NCI-H226 (cell line): ENCODE results near the gene INO80B.
"Not testable (repeated sequence)": the region's sequence is repeated elsewhere in the genome, so short reads cannot be mapped to it uniquely, and the experiment has no call there.

Experiments
- DNase-seq: peaks from one replicate; pipeline ENCODE4 v3.0.0-alpha.2; 2015

INO80B gene

DNA sequence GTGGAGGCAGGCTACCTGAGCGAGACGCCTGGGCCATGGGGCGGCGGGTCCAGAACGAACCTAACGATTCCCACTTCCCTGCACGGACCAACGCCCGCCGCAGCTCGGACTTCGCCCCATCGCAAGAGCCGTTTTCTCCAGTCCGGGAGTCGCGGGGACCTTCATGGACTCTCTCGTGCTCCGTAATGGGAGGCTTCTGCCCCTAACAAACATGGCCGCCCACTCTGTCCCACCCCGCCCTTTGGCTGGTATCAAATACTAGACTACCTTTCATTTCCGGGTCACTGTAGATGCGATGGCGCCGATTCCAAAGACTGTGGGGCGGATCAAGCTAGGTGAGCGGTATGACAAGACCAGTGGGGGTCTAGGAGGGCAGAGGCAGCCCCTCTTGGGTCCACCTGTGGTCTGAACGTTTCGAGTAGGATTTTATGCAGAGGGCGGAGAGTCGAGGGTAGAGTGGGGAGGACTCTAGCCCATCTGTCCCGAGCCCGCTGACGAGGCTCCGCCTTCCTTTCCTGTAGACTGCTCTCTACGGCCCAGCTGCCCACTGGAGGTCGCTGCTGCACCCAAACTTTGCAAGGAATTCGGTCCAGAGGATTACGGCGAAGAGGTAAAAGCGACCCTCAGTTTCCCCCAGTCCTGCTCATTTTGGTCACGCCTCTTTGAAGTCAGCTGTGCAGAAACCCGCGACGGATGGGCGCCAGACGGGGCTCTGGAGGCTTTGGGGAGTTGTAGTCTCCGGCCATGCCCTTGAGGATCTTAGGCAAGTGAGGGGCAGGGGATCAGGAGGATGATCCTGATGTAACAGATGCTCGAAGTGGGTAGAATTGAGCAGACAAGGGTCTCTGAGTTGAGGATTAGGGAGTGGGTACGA, 28.2 kb downstream of the INO80B start, which contains the start of the genes CCDC142 and TTC31:
Gene CCDC142 (minus strand): TSS at position 198 of the 874 bp plus-strand sequence. CDS start 161 bp downstream, at position 37.
Gene TTC31 (plus strand): TSS at position 281 of the 874 bp plus-strand sequence. CDS start 15 bp downstream, at position 296.
- DNase-seq: peak; percentile 91

DNA sequence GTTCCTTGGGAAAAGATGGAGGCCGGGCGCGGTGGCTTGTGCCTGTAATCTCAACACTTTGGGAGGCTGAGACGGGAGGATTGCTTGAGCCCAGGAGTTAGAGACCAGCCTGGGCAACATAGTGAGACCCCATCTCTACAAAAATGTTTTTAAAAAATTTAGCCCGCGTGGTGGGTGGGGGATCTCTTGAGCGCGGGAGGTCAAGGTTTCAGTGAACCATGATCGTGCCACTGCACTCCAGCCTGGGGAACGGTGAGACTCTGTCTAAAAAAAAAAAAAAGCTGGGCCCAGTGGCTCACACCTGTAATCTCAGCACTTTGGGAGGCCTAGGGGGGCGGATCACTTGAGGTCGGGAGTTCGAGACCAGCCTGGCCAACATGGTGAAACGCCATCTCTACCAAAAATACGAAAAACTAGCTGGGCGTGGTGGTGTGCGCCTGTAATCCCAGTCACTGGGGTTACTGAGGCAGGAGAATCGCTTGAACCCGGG, 28.8 kb downstream of the INO80B start:
- DNase-seq: not testable (repeated sequence)

DNA sequence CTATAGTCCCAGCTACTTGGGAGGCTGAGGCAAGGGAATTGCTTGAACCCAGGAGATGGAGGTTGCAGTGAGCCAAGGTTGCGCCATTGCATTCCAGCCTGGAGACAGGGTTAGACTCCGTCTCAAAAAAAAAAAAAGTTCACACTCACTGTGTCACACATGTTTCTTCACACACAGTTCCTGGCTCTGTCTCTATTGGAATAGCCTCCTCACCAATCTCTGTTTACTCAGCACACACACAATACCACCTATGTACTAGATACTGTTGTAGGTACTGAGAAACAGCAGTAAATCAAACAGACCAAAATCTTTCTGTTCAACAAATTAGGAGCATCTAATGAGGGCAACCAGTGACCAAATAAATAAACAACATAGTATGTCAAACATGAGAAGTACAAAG, 31.3 kb downstream of the INO80B start:
- DNase-seq: no peak

DNA sequence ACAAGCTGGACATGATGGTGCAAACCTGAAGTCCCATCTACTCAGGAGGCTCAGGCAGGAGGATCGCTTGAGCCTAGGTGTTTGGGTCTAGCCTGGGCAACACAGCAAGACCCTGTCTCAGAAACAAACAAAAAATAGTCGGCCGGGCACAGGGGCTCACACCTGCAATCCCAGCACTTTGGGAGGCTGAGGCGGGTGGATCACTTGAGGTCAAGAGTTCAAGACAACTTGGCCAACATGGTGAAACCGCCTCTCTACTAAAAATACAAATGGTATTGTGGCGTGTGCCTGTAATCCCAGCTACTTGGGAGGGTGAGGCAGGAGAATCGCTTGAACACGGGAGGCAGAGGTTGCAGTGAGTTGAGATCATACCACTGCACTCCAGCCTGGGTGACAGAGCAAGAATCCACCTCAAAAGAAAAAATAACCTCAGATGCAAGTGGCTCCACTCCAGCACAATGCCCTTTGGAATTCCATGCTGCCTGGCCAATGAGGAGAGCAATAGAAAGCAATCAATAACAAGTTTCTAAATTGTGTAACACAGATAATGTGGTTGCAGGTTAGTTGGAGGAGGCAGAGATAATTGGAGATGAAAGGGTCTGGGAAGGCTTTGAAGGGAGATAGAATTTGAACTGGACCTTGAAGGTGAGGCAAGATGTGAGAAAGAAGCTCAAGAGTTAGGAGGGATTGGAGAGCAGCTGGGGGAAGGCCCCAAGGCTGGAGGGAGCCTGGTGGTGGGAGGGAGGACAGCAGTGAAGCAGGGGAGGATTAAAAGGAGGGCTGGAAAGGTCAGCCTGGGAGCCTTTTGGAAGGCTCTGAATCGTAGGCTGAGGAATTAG, 34.0 kb downstream of the INO80B start:
- no peak for DNase-seq

DNA sequence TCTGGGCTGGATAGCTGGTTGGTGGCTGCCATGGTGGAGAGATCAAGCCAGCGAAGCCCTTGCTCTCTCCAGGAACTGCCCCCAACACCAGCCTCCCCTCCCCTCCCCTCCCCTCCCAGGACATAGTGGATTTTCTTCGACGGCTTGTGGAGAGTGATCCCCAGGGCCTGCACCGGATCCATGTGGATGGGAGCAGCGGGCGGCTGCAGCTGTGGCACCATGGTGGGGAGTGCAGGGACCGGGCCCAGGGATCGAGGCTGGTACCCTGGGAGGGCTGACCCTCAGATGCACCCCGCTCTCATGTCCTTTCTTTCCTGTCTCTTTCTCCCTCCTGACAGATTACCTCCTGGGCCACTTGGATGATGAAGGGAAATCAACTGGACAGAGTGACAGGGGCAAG, 35.0 kb downstream of the INO80B start:
- no peak for DNase-seq

DNA sequence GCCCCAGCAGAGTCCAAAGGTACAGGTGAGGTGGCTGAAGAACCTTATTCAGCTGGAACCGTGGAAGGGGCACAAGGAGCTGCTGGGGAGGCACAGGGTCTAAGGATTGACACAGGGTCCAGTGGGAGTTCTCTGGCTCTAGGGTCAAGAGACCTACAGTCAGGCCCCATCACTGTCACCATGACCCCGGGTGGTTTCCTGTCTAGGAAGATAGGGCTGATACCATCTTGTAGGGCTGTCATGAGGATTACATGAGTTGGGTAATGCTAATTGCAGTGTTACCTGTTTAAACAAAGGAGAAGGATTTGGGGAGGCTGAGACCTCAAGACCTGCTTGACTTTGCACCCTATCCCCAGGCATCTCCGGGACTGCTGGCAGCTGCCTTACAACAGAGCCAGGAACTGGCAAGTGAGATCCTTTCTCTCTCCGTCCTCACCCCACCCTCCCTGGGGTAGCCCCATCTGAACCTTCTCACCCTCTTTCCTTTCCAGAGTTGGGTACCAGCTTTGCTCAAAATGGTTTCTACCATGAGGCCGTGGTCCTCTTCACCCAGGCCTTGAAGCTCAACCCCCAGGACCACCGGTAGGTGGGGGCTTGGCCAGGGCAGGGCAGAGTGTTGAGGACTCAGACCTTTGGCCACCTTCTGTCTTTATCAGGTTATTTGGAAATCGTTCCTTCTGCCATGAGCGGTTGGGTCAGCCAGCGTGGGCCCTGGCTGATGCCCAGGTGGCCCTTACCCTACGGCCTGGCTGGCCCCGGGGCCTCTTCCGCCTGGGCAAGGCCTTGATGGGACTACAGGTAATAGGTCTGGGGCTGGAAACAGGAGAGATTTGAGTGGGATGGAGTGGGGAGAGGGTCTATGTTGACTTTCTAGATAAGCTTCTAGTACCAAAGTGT, 37.0 kb downstream of the INO80B start:
- no peak for DNase-seq

DNA sequence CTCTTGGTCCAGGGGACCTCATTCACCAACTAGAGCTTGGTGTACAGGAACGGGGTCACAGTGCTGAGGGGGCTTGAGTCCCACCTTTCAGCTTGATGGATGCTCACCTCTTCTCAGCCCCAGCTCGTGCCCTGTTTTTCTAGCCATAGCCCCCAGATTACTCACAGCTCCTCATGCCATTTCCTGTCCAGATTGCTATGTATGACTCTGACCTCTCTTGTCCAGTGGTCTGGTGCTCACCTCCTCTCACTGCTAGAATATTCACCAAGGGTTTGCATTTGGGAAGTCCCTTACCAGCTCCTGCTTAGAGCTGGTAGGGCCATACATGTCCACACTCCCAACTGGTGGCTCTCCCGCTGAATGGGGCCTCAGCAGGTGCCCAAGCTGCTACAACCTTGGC, 38.7 kb downstream of the INO80B start:
- peak; percentile 41 for DNase-seq

DNA sequence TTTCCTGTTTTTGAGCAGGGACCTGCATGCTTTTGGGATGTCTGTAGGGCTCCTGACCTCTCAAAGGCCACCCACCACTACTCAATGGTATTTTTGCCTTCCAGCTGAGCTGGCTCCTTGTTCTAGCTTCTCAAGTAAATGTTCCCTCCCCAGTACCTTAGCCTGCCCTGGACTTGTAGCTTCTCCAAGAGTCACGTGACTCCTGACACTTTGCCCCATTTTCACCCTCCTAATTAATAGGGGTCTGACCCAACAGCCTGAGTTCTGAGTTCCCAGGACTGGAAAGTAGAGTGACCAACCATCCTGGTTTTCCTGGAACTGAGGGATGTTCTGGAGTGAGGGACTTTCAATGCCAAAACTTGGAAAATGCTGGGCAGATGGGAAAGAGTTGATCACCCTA, 40.6 kb downstream of the INO80B start:
- DNase-seq: no peak

DNA sequence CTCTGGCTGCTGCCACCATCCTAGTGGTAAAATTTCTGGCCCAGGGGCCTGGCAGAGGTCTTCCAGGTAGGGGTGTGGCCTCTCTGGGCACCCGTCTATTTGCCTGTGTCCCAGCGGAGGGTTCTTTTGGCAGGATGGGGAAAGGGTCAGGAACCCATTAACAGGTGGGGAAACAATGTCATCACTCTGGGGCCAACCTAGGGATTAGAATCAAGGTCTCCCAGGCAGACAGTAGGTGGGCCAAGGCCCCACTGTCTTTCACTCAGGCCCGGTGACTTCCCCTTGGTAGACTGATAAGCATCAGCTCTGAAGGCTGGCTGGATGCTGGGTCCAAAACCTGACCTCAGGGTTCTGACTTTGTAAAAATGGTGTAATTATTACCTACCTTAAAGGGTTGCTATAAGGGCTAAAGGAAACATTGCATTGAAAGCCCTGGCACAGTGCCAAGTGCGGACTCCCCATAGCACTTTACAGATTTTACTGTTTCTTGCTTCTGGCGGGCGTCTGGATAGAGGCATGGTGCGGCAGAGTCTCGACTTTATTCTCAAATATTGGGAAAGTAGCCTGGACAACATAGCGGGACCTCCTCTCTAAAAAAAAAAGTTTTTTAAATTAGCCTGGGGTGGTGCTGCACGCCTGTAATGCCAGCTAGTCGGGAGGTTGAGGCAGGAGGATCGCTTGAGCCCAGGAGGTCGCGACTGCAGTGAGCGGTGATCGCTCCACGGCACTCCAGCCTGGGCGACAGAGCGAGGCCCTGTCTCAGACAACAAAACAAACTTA, 42.3 kb downstream of the INO80B start:
- no peak for DNase-seq

DNA sequence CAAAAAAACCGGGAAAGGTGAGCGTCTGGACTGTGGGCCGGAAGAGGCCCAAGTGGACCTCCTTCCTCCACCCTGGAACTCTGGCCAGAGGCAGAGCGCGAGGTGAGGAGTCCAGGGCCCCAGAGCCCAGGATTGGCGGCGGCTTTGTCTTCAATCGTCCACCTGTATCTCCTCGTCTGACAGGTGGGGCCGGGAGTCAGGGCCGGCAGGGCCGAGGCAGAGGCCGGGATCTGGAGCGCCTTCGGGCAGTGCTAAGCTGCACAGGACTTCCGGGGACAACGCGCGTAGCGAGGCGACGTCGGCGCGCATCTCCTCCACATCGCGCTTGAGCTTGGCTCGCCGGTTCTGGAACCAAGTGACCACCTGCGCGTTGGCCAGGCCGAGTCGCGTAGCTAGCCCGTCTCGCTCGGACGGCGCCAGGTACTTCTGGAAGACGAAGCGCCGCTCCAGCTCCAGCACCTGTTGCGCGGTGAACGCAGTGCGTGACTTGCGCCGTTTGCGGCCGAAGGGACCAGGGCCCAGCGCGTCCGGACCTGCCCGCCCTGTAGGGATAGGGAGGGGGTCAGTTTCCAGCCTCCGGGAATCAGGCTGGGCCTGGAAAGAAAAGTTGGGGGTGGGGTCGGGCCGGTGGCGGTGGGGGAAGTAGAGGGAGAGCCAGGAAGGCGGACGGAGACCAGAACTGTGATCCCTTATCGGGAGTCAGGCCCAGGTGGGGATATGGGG, 43.1 kb downstream of the INO80B start:
- DNase-seq: no peak

DNA sequence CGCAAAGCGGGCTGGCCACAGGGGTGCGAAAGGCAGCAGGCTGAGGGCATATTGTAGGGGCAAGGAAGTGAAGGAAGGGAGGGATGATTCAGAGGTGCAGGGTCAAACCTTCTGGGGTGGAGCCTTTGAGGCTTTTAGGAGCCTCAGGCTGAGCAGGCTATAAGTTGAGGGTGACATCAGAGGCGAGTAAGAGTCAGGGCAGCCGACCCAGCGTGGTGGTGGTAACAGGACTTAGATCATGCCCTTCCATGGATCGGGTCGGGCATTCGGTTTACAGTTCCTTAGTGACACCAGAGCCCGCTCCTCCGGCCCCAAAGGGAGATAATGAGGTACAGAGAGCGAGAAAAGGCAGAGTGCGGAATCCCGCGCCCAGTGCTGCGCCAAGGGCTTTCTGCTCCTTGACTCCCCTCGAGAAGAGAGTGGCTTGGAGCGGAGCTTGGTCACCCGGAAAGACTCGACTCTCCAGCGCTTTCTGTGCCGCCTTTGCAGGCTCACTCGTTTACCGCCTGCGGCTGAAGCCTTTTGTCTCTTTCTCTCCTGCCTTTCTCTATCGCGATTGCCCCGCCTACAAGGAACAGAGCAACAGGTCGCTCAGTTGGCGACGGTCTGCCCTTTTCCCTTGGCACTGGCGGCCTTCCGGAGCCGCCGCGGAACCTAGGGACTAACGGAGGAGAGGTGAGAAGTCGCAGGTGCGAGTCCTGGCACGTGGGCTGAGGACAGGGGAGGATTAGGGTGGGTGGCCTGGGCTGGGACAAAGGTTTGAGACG, 43.8 kb downstream of the INO80B start:
- no peak for DNase-seq

DNA sequence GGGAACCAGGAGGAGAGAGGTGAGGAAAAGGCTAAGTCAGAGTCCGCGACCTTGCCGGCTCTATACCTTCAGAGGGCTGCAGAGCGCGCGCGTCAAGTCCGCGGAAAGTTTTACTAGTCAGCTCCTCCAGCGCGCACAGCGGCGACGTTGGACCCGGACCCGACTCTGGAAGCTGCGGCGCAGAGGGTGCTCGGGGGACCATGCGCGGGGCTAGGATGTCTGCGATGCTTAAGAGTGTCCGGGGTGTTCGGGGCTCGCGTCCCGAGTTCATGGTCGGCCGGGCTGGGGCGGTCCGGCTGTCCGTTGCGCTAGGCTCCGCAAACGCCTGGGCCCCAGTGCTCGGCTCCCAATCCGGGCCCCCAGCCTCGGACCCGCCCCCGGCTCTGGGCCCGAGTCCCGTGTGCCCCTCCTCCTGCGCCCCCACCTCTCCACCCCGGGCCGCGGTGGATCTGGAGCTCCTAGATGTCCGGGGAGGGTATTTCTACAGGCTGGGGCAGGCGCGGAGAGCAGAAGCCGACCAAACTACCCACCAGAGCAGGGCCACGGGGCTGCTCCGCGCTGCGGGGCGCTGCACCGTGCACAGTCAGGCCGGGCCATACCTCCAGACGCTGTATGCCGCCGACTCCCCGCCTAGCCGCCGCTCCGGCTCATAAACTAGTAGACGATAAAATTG, 44.5 kb downstream of the INO80B start, which contains the start of gene LBX2:
Gene LBX2 (minus strand): TSS at position 337 of the 673 bp plus-strand sequence. CDS start 66 bp downstream, at position 271.
- no peak for DNase-seq

DNA sequence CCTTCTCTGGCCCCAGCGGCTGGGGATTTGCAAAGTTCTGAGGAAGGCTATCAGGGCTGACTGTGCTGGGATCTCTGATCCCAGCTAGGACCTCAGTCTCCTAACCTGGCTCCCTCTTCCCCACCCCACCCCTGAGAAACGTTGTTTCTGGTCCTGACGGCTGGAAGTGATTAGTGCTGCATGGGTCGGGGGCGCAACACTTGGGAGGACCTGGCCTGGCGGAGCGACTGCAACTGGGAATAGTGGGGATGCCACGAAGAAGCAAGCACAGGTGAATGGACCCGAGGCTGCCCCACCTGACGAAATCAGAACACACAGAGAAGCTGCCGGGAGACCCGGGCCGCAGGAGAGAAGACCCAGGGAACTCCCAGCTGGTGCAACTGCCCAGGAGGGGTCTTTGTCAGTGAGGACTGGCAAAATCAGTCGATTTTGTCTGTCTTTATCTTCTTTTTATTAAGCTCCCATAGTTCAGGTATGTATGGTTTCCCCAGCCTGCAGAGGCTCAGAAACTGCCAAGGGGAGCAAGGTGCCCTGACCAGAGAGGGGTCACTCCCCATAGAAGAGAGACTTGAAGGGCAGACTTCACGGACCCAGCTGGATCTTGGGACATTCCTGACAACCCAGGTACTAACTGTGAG, 45.2 kb downstream of the INO80B start:
- DNase-seq: no peak

DNA sequence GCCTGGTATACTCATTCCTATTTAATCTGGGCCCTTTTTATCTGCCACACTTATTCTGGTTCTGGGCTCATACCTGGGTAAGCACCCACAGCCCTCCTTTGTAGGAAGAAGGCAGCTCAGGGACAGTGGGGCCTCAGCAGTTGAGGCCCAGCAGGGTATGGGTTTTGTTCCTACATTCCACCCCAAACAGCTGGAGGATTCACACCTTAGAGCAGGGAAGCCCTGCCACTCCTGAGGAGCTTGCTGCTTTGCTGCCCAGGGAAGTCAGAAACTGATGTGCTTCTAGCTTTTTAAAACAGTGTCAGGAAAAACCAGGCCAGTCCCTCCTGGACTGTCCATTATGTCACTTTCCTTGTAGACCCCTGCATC, 45.7 kb downstream of the INO80B start:
- DNase-seq: no peak

DNA sequence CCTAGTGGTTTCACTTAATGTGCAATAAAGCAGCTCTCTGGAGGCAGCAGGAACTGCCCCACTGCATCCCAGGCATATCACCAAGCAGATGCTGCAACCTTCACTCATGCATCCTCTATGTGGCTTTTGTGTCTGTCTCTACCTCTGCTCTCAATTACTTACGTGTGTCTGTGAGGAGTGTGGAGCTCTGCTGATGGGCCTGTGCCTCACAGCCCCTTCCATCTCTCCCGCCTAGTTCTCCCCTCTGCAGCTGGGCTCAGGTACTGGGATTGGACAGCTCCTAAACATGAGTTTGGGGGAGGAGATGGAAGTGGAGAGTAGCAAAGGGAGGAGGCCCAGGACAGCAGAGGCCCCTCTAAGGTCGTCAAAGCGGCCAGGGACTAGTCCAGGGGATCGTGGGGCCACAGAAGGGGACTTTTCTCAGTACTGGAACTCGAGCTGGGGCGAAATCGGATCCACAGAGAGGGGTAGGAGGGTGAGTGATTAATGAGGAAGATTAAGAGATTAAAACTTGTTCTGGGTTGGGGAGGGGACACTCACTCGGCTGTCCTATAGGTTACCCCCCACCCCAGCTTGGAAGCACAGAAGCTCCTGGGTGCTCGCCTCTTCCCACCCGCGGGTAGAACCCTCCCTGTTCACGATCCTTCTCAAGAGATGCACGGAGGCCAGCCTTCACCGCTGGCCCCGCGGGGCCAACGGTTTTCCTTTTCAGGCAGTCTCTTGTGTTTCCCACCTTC, 46.6 kb downstream of the INO80B start:
- no peak for DNase-seq

DNA sequence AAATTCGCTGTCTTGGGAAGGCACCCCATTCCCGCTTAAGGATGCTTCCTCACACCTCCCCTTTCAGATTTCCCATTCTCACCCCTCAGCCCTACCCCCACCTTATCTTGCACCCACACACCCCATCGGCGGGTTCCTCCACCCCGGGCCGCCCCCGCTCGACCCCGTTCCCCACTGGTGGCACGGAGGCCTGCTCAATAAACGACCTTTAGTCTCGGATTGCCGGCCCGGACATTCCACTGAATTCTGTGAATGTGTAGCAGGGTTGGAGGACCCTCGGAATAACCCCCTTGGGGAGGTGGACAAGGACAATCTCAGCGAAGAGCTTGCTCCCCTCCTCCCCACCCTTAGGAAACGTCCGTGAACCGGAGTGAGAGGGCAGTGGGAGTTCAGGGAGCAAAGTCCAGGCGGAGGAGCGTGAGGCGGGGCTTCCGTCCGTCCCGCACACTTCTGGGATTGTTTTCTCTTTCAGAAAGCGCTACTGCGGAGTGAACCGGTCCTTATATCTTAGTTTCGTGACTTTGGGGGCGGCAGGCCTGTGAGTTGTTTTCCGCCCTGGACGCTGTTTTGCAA, 47.3 kb downstream of the INO80B start:
- DNase-seq: no peak

DNA sequence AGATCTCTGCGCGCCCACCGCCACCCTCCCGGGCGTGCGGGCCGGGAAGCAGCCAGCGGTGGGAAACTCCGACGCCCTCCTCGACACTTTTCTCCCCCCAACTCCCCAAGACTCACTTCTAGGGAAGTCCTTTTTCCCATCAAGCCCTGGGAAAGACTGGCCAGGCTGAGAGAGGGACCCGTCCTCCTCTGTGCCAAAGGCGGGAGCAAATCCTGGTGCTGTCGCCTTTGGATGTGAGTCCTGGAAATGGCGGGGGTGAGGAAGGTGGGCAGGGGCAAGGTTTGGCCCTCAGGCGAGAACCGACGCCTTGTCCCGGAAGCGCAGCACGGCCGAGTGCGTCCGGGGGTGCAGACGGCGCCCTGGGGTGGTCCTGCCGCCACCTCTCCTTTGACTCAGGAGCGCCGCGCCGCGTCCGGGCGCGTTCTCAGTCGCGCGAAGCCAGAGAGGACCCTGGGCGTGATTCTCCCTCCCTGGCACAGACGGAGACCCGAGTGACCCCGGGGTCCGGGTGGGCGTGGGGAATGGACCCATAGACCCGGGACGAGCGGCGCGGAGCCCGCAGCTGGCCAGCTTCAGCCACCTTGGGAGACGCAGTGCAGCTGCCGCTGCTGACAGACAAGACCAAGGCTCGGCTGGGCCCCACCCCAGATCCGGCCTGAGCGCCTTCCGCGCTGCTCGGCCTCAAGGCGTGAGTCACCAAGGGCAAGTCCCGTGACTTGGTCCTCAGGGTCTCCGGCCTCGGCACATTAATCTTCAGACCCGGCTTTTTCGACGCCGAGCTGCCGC, 48.0 kb downstream of the INO80B start:
- DNase-seq: peak; percentile 87
